ENCODE results near the gene SLC6A3. TPM values are rescaled to one million over a fixed set of nuclear protein-coding genes. Genes with fewer than 3 reads are reported as not detected.

The SLC6A3 gene
- total RNA-seq, result not detected

DNA sequence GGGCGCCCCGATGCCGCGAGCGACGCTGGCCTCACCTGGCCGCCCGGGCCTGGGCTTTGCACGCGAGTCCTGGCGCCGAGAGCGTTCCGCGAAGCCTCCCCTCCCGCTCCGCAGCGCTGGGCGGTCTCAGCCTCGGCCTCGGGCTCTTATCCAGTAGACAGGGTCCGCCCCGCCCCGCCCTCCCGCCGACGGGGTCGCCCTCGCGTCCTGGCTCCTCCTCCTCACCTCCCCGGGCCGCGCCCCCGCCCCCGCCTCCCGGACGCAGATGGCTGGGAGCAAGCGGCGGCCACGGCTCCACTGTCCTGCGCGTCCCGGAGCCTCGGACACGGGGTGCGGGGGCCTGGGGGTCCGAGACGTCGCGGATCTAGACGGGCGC lies at the start of gene SLC6A3:
SLC6A3 (minus strand) TSS at position 128 of the 376 bp plus-strand sequence. CDS start 2,243 bp downstream, outside the sequence.
- no peak for DNase-seq (ENCODE audit: low spot score in 2 of 2)
- FAIRE-seq, result no peak

GRCh38 chr5:1493941-1494340 lies 48.7 kb upstream of the SLC6A3 start:
- FAIRE-seq (no peak), DNase-seq (ENCODE audit: low spot score in 2 of 2) (no peak)

GRCh38 chr5:1493413-1493812 lies 48.2 kb upstream of the SLC6A3 start:
- FAIRE-seq (no peak), DNase-seq (ENCODE audit: low spot score in 2 of 2) (no peak)

DNA sequence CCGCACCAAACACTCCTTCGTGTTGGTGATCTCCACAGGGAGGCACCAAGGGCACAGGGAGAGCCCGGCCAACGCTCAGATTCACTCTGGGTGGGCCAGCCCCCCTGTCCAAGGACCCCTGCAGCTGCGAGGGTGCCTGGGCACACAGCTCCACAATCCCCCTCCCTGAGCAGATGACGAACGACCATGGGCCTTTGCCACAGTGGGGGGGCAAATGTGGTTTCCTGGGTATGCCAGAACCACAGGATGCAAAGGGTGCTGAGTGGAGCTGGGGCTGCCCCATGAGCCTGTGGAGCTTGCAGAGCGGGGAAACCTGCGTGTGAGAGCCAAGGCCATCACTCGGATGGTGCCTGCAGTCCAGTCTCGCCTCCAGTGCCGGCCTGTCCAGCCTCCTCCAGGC lies 47.5 kb upstream of the SLC6A3 start:
- no peak for FAIRE-seq
- no peak for DNase-seq (ENCODE audit: low spot score in 2 of 2)

DNA sequence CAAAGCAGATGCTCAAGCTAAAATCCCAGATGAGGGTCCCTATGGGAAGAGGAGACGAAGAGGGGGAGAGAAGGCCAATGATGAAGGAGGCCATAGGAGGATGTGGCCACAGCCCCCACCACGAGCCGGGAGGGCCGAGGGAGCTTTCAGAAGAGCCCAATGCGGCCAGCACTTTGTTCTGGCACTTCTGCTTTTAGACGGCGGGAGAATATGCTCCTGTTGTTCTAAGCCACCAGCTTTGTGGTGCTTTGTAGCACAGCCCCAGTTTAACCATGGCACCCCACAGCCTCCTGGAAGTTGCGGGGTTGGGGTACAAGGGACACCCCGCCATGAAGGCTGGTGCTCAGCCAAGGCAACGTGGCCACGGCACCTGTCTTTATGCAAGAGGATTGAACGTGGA lies 45.1 kb upstream of the SLC6A3 start:
- FAIRE-seq (no peak), DNase-seq (ENCODE audit: low spot score in 2 of 2) (no peak)

- FAIRE-seq (no peak), DNase-seq (ENCODE audit: low spot score in 2 of 2) (no peak)
Measured at GRCh38 chr5:1489754-1490153, 44.5 kb upstream of the SLC6A3 start.

- FAIRE-seq, result no peak
- DNase-seq (ENCODE audit: low spot score in 2 of 2), result no peak
Measured at GRCh38 chr5:1488882-1489680, 43.8 kb upstream of the SLC6A3 start.

DNA sequence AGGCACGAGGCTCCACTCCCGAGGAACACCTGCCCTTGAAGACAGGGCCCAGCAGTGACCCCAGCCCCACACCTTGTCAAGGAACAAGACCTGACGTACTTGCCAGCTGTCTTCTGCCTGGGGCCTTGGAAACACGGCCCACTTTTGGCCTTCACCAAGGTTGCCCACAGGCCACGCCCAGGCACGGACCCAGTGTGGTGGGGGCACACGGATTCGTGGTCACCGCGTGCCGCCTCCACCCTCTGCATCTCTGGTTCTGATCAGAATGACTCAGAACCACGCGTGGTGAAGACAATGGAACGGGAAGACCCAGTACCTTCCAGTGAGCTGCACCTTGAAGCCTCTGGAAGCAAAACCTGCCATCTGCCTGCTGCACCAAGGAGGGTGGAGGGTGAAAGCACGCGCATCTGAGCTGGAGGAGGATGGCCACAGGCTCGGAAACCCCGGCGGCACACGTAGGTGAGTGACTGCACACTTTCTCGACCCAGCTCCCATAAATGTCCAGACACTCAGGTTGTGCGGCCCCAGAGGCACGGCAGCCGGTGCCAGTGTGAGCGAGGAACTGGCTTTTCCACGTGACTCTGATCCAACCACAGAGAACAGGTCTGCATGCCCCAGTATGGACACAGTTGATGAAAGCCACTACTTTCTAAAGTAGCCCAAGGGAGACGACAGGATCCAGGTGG lies 42.0 kb upstream of the SLC6A3 start:
- DNase-seq (ENCODE audit: low spot score in 2 of 2), result no peak
- FAIRE-seq, result no peak

DNA sequence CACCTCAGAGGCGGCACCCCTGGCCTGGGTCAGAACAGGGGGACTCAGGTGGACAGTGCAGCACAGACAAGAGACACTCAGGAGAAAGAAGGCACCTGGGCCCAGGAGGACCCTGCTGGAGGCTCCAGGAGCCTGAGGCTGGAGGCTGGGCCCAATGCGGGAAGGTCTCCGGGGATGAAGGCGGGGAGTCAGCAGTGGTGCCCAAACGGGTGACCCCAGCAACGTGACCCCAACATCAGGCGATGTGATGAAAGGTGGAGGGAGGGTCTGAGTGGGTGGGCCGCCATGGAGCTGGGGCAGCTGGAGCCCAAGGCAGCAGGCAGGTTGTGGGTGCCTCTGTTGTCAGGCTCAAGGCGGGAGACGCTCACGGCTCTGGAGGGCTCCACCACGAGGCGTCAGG lies 41.0 kb upstream of the SLC6A3 start:
- FAIRE-seq, result no peak

GRCh38 chr5:1485579-1486118 lies 40.4 kb upstream of the SLC6A3 start:
- FAIRE-seq (no peak), DNase-seq (ENCODE audit: low spot score in 2 of 2) (peak in 1 of 2 donors; percentile 53)

More for the DNA sequence above, 41.0 kb upstream of the SLC6A3 start:
- DNase-seq (ENCODE audit: low spot score in 2 of 2), result no peak

GRCh38 chr5:1484730-1485578 lies 39.7 kb upstream of the SLC6A3 start:
- no peak for FAIRE-seq
- DNase-seq (ENCODE audit: low spot score in 2 of 2), result no peak

- FAIRE-seq (no peak), DNase-seq (ENCODE audit: low spot score in 2 of 2) (no peak)
Measured at GRCh38 chr5:1483856-1484729, 38.9 kb upstream of the SLC6A3 start.

- no peak for DNase-seq (ENCODE audit: low spot score in 2 of 2)
- FAIRE-seq, result no peak
Measured at GRCh38 chr5:1483064-1483463, 37.8 kb upstream of the SLC6A3 start.

GRCh38 chr5:1481959-1482331 lies 36.7 kb upstream of the SLC6A3 start:
- FAIRE-seq, result no peak
- no peak for DNase-seq (ENCODE audit: low spot score in 2 of 2)

DNA sequence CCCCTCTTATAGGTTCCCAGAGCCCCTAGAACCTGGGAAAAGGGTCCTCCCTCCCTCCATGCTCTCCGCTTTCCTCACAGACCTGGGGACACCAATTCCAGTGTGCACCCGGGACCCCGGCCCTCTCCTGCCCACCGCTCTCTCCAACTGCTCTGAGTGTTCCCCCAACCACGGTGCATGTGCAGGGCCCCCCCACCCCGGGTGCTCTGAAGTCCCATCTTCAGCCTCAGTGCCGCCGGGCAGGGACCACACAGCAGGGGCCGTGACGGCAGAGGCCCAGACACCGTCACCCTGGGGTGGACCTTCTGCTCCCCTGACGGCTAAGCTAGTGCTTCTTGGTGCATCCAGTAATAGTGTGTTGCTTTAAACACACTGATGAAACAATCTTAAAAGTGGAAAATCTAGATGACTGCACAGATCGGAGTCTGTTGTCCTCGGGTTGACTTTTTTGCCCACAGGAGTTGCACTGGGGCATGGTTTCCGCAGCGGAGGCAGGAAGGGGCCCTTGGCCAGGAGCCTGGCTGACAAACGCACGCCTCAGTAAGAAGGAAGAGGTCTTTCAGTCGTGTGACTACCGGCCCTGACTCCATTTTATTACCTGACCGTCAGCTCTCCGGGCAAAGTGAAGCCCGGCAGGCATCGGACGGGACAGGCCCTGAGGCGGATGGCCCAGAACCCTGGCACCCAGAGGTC lies 36.2 kb upstream of the SLC6A3 start:
- FAIRE-seq (no peak), DNase-seq (ENCODE audit: low spot score in 2 of 2) (no peak)

DNA sequence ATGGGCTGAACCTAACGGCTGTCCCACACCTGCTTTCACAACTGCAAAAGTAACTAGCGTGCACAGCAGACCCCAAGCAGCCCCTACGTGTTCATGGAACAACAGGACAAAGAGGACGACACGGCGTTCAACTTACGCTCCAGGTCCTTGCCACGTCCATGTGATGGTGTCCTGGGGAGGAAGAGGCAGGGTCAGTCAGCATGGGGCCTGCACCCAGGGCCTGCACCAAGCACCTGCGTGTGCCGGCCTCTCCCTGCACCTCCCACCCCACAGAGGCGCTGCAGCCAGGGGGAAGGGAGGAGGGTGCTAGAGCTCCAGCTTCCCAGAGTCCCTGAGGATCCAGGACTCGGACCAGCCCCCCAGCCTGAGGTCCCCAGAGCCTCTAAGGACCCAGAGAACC lies 35.6 kb upstream of the SLC6A3 start:
- no peak for FAIRE-seq
- DNase-seq (ENCODE audit: low spot score in 2 of 2), result no peak

DNA sequence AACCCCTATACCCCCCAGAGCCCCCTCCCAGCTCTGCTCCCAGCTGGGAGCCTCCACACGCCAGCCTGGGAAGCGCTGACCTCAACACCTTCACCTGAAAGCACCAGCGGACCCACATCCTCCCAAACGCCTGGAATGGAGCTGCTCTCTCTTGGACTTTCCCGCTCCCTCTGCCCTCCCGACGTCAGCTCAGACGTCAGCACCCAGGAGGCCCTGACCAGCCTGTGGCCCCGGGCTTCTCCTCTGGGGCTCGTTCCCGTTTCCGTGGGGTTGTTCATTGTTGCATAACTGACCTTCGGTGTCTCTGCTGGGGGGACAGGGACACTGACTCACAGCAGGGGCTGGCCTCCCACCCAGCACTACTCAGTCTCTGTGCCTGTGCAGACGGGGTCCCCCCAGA lies 35.0 kb upstream of the SLC6A3 start:
- FAIRE-seq (no peak), DNase-seq (ENCODE audit: low spot score in 2 of 2) (peak; percentile 44 to 47)

DNA sequence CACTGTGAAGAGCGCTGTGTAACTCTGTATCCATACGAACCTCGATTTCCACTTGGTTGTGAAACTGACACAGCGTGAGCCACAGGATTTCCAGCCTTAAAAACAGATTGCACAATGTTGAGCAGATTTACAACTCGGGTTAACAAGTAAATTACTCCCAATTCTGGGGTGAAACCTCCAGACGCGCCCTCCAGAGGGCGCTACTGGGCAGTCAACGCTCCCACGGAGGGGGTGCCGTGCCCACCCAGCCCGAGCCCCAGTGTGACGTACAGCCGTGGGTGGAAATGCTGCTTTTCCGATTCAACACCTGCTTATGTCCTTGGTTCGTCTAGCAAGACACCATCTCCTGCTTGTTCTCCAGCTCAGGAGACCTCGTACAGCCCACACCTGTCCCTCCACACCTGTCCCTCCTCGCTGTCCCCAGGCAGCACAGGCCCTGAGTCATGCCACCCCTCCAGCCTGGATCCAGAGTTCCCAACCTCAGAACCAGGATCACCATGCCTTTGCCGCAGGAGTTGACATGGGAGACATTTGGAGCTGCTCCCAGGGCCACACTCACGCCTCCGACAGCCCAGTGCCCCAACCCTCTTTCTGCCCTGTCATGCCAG lies 34.4 kb upstream of the SLC6A3 start:
- FAIRE-seq (no peak), DNase-seq (ENCODE audit: low spot score in 2 of 2) (peak in 1 of 2 donors; percentile 72)

GRCh38 chr5:1479066-1479465 lies 33.8 kb upstream of the SLC6A3 start:
- no peak for FAIRE-seq
- no peak for DNase-seq (ENCODE audit: low spot score in 2 of 2)
